ENCODE measurements around the gene LIMS1.
A peak's percentile ranks its signal among the peaks of the same experiment; 100 is the strongest.
"Not testable (repeated sequence)": the region's sequence is repeated elsewhere in the genome, so short reads cannot be mapped to it uniquely, and the experiment has no call there.

Gene LIMS1

GRCh38 chr2:108678198-108678651 lies 144.0 kb downstream of the LIMS1 start:
- not testable (repeated sequence) for H3K4me1 ChIP-seq (ENCODE audit: insufficient read depth, low read length); H3K36me3 ChIP-seq (ENCODE audit: insufficient read depth, low read length); H3K9ac ChIP-seq (ENCODE audit: low read depth, low read length); H3K9me3 ChIP-seq (ENCODE audit: control insufficient read depth, insufficient read depth, low read length)

GRCh38 chr2:108680805-108681204 lies 146.5 kb downstream of the LIMS1 start:
- H3K9me3 ChIP-seq (ENCODE audit: control insufficient read depth, insufficient read depth, low read length); H3K36me3 ChIP-seq (ENCODE audit: insufficient read depth, low read length); H3K4me1 ChIP-seq (ENCODE audit: insufficient read depth, low read length); H3K9ac ChIP-seq (ENCODE audit: low read depth, low read length): not testable (repeated sequence)

- H3K9ac ChIP-seq (ENCODE audit: low read depth, low read length); H3K36me3 ChIP-seq (ENCODE audit: insufficient read depth, low read length); H3K9me3 ChIP-seq (ENCODE audit: control insufficient read depth, insufficient read depth, low read length); H3K4me1 ChIP-seq (ENCODE audit: insufficient read depth, low read length): not testable (repeated sequence)
Measured at GRCh38 chr2:108688818-108689756, 154.8 kb downstream of the LIMS1 start.

- not testable (repeated sequence) for H3K36me3 ChIP-seq (ENCODE audit: insufficient read depth, low read length); H3K4me1 ChIP-seq (ENCODE audit: insufficient read depth, low read length); H3K9ac ChIP-seq (ENCODE audit: low read depth, low read length)
Measured at GRCh38 chr2:108690001-108690400, 155.7 kb downstream of the LIMS1 start.

GRCh38 chr2:108691447-108691846 lies 157.2 kb downstream of the LIMS1 start:
- no peak overlapping the region for H3K9ac ChIP-seq (ENCODE audit: low read depth, low read length)
- H3K4me1 ChIP-seq (ENCODE audit: insufficient read depth, low read length): no peaks in the 10 kb centered on the region
- no peaks in the 10 kb centered on the region for H3K9me3 ChIP-seq (ENCODE audit: control insufficient read depth, insufficient read depth, low read length)
- H3K36me3 ChIP-seq (ENCODE audit: insufficient read depth, low read length): no peaks in the 10 kb centered on the region

More at GRCh38 chr2:108690001-108690400, 155.7 kb downstream of the LIMS1 start:
- H3K9me3 ChIP-seq (ENCODE audit: control insufficient read depth, insufficient read depth, low read length): not testable (repeated sequence)

- Histone ChIP-seq H3K9me3 (ENCODE audit: control insufficient read depth, insufficient read depth, low read length) (no peaks in the 10 kb centered on the region), H3K4me1 (ENCODE audit: insufficient read depth, low read length) (no peaks in the 10 kb centered on the region), H3K9ac (ENCODE audit: low read depth, low read length) (no peak overlapping the region), H3K36me3 (ENCODE audit: insufficient read depth, low read length) (no peaks in the 10 kb centered on the region)
Measured at GRCh38 chr2:108701208-108701607, 166.9 kb downstream of the LIMS1 start.

- Histone ChIP-seq H3K9me3 (ENCODE audit: control insufficient read depth, insufficient read depth, low read length) (no peaks in the 10 kb centered on the region), H3K9ac (ENCODE audit: low read depth, low read length) (no peak overlapping the region), H3K4me1 (ENCODE audit: insufficient read depth, low read length) (no peaks in the 10 kb centered on the region), H3K36me3 (ENCODE audit: insufficient read depth, low read length) (no peaks in the 10 kb centered on the region)
Measured at GRCh38 chr2:108701806-108702205, 167.5 kb downstream of the LIMS1 start.

- Histone ChIP-seq H3K9ac (ENCODE audit: low read depth, low read length) (no peak overlapping the region), H3K9me3 (ENCODE audit: control insufficient read depth, insufficient read depth, low read length) (no peaks in the 10 kb centered on the region), H3K4me1 (ENCODE audit: insufficient read depth, low read length) (no peaks in the 10 kb centered on the region), H3K36me3 (ENCODE audit: insufficient read depth, low read length) (no peaks in the 10 kb centered on the region)
Measured at GRCh38 chr2:108704871-108705270, 170.6 kb downstream of the LIMS1 start.

GRCh38 chr2:108707300-108707699 lies 173.0 kb downstream of the LIMS1 start:
- Histone ChIP-seq H3K9me3 (ENCODE audit: control insufficient read depth, insufficient read depth, low read length) (no peaks in the 10 kb centered on the region), H3K4me1 (ENCODE audit: insufficient read depth, low read length) (no peaks in the 10 kb centered on the region), H3K9ac (ENCODE audit: low read depth, low read length) (no peak overlapping the region), H3K36me3 (ENCODE audit: insufficient read depth, low read length) (no peaks in the 10 kb centered on the region)

GRCh38 chr2:108716971-108717370 lies 182.7 kb downstream of the LIMS1 start:
- not testable (repeated sequence) for H3K9ac ChIP-seq (ENCODE audit: low read depth, low read length); H3K9me3 ChIP-seq (ENCODE audit: control insufficient read depth, insufficient read depth, low read length); H3K4me1 ChIP-seq (ENCODE audit: insufficient read depth, low read length); H3K36me3 ChIP-seq (ENCODE audit: insufficient read depth, low read length)

GRCh38 chr2:108719149-108720044 lies 185.1 kb downstream of the LIMS1 start, which contains the start of gene RANBP2:
RANBP2 (plus strand) TSS chr2:108719482; CDS start chr2:108719607, 125 bp downstream.
- no peaks in the 10 kb centered on the region for H3K9me3 ChIP-seq (ENCODE audit: control insufficient read depth, insufficient read depth, low read length)
- peak within 1 kb of the TSS; percentile 94 for H3K9ac ChIP-seq (ENCODE audit: low read depth, low read length)
- H3K4me1 ChIP-seq (ENCODE audit: insufficient read depth, low read length): no peaks in the 10 kb centered on the region
- no peaks in the 10 kb centered on the region for H3K36me3 ChIP-seq (ENCODE audit: insufficient read depth, low read length)

GRCh38 chr2:108726048-108726447 lies 191.8 kb downstream of the LIMS1 start:
- not testable (repeated sequence) for H3K9ac ChIP-seq (ENCODE audit: low read depth, low read length); H3K36me3 ChIP-seq (ENCODE audit: insufficient read depth, low read length); H3K4me1 ChIP-seq (ENCODE audit: insufficient read depth, low read length); H3K9me3 ChIP-seq (ENCODE audit: control insufficient read depth, insufficient read depth, low read length)

GRCh38 chr2:108734656-108735055 lies 200.4 kb downstream of the LIMS1 start:
- not testable (repeated sequence) for H3K4me1 ChIP-seq (ENCODE audit: insufficient read depth, low read length); H3K9me3 ChIP-seq (ENCODE audit: control insufficient read depth, insufficient read depth, low read length); H3K9ac ChIP-seq (ENCODE audit: low read depth, low read length); H3K36me3 ChIP-seq (ENCODE audit: insufficient read depth, low read length)

All from ES-I3 (cell line).